ENCODE results near the gene MCC.

- TF ChIP-seq ZNF274 (IDR thresholded peaks at IDR 0.05; ENCODE audit: low read depth, low read length) (no peak), YY1 (IDR thresholded peaks at IDR 0.05; ENCODE audit: insufficient read depth, insufficient read length) (no peak), SUZ12 (IDR thresholded peaks at IDR 0.05; ENCODE audit: extremely low read depth, insufficient read depth, insufficient read length) (no peak)
These were observed 337.4 kb downstream of the MCC start for GRCh38 chr5:113150821-113151220.
